ENCODE results near the gene ARL15.

The ARL15 gene

DNA sequence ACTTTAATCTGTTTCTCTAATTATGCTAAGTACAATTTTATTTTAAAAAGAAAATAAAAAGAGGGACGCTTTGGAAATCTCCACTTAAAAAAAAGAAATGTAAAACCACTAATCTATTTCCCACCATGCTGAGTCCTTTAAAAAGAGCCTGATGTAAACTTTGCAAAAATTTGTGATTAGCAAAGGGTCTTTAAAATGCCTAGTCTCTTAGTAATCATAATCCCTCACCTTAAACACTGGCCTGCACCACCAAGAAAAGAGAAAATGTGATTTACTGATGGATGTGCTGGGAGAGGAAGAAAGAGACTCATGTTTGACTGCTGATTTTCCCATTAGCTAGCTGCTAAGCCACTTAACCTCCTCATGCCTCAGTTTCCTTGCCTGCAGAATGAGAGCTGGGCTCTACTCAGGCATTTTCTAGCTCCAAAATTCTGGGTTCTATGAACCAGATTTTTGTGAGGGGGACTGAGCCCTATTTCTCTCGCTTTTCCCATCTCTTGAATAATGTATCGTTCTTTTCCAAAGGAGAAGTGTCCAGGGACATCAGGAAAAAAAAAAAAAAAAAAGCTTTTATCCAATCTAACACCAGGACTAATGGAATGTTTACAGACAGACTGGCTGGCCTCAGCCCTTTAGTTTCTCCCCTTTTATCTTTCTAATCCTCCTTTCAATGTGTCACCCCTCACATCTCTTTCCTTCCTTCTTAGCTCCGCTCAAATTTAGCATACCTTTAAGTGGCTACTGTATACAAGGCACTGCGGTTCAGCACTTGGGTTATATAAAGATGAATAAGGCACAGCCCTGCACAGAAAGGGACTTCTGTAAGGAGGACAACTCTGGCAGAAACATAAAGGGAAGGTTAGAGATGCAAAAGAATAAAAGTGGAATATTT, 312.4 kb downstream of the ARL15 start:
- H3K79me2 ChIP-seq, result no peaks in the 10 kb centered on the region
- no peaks in the 10 kb centered on the region for H3K4me1 ChIP-seq
- no peak overlapping the region for H3K27ac ChIP-seq
- H2AFZ ChIP-seq, result no peak overlapping the region
- H3K9me3 ChIP-seq (ENCODE audit: control insufficient read depth, low read length), result no peaks in the 10 kb centered on the region
- H3K36me3 ChIP-seq (ENCODE audit: control insufficient read depth, insufficient read depth, low read length), result no peaks in the 10 kb centered on the region
- H3K27me3 ChIP-seq (ENCODE audit: control insufficient read depth, insufficient read depth, low read length), result no peaks in the 10 kb centered on the region
- TF ChIP-seq, protein P1, sequence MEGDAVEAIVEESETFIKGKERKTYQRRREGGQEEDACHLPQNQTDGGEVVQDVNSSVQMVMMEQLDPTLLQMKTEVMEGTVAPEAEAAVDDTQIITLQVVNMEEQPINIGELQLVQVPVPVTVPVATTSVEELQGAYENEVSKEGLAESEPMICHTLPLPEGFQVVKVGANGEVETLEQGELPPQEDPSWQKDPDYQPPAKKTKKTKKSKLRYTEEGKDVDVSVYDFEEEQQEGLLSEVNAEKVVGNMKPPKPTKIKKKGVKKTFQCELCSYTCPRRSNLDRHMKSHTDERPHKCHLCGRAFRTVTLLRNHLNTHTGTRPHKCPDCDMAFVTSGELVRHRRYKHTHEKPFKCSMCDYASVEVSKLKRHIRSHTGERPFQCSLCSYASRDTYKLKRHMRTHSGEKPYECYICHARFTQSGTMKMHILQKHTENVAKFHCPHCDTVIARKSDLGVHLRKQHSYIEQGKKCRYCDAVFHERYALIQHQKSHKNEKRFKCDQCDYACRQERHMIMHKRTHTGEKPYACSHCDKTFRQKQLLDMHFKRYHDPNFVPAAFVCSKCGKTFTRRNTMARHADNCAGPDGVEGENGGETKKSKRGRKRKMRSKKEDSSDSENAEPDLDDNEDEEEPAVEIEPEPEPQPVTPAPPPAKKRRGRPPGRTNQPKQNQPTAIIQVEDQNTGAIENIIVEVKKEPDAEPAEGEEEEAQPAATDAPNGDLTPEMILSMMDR (IDR thresholded peaks at IDR 0.05), result no peak
- H3K4me3 ChIP-seq (ENCODE audit: low read depth, low read length), result no peak overlapping the region
- H3K4me2 ChIP-seq (ENCODE audit: low read length), result no peak overlapping the region
- no peak overlapping the region for H3K9ac ChIP-seq

- Histone ChIP-seq H3K9me3 (ENCODE audit: control insufficient read depth, low read length) (no peaks in the 10 kb centered on the region), H2AFZ (no peak overlapping the region), H3K4me1 (no peaks in the 10 kb centered on the region), H3K79me2 (no peaks in the 10 kb centered on the region), H3K9ac (no peak overlapping the region), H3K4me3 (ENCODE audit: low read depth, low read length) (no peak overlapping the region), H3K36me3 (ENCODE audit: control insufficient read depth, insufficient read depth, low read length) (no peaks in the 10 kb centered on the region), H3K27me3 (ENCODE audit: control insufficient read depth, insufficient read depth, low read length) (no peaks in the 10 kb centered on the region), H3K4me2 (ENCODE audit: low read length) (no peak overlapping the region), H3K27ac (no peak overlapping the region)
- TF ChIP-seq, protein P1 (IDR thresholded peaks at IDR 0.05), result no peak
These were observed 314.4 kb downstream of the ARL15 start for GRCh38 chr5:53996008-53996407.

GRCh38 chr5:53994148-53994547, 316.2 kb downstream of the ARL15 start:
- Histone ChIP-seq H2AFZ (no peak overlapping the region), H3K9ac (no peak overlapping the region), H3K4me3 (ENCODE audit: low read depth, low read length) (no peak overlapping the region), H3K36me3 (ENCODE audit: control insufficient read depth, insufficient read depth, low read length) (no peaks in the 10 kb centered on the region), H3K4me1 (no peaks in the 10 kb centered on the region), H3K27ac (no peak overlapping the region), H3K79me2 (no peaks in the 10 kb centered on the region), H3K9me3 (ENCODE audit: control insufficient read depth, low read length) (no peaks in the 10 kb centered on the region), H3K4me2 (ENCODE audit: low read length) (no peak overlapping the region), H3K27me3 (ENCODE audit: control insufficient read depth, insufficient read depth, low read length) (no peaks in the 10 kb centered on the region)
- TF ChIP-seq, protein P1 (IDR thresholded peaks at IDR 0.05), result no peak

DNA sequence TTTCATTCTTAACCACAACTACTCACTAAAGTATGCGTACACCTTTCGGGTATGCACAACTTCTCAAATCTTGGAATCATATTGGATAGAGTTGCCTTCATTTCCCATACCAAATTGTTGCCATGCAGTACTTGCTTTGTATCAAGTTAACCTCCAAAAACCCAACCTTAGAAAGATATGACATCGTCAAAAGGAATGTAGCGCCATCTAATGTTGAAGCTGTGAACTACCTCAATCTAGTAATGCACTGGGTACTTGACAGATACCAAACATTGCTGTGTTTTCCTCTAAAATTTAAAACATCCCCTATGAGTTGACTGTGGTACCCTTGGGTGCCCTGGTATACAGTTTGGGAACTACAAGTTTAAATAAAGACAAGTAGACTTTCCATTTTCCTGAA, 318.4 kb downstream of the ARL15 start:
- H3K27ac ChIP-seq, result no peak overlapping the region
- no peaks in the 10 kb centered on the region for H3K9me3 ChIP-seq (ENCODE audit: control insufficient read depth, low read length)
- no peak overlapping the region for H3K9ac ChIP-seq
- H3K4me3 ChIP-seq (ENCODE audit: low read depth, low read length), result no peak overlapping the region
- no peaks in the 10 kb centered on the region for H3K4me1 ChIP-seq
- H3K4me2 ChIP-seq (ENCODE audit: low read length), result no peak overlapping the region
- H3K27me3 ChIP-seq (ENCODE audit: control insufficient read depth, insufficient read depth, low read length), result no peaks in the 10 kb centered on the region
- no peak overlapping the region for H2AFZ ChIP-seq
- TF ChIP-seq, protein P1 (IDR thresholded peaks at IDR 0.05), result no peak
- H3K36me3 ChIP-seq (ENCODE audit: control insufficient read depth, insufficient read depth, low read length), result no peaks in the 10 kb centered on the region
- H3K79me2 ChIP-seq, result no peaks in the 10 kb centered on the region

GRCh38 chr5:53987101-53987500, 323.3 kb downstream of the ARL15 start:
- H2AFZ ChIP-seq, result no peak overlapping the region
- H3K27me3 ChIP-seq (ENCODE audit: control insufficient read depth, insufficient read depth, low read length), result no peaks in the 10 kb centered on the region
- H3K27ac ChIP-seq, result no peak overlapping the region
- H3K4me3 ChIP-seq (ENCODE audit: low read depth, low read length), result no peak overlapping the region
- no peak overlapping the region for H3K4me2 ChIP-seq (ENCODE audit: low read length)
- H3K79me2 ChIP-seq, result no peaks in the 10 kb centered on the region
- no peaks in the 10 kb centered on the region for H3K4me1 ChIP-seq
- no peaks in the 10 kb centered on the region for H3K36me3 ChIP-seq (ENCODE audit: control insufficient read depth, insufficient read depth, low read length)
- H3K9ac ChIP-seq, result no peak overlapping the region
- no peaks in the 10 kb centered on the region for H3K9me3 ChIP-seq (ENCODE audit: control insufficient read depth, low read length)
- TF ChIP-seq, protein P1 (IDR thresholded peaks at IDR 0.05), result no peak

Measured in parathyroid adenoma (tissue), 2 donors.